Fibroblast of skin of right biceps (primary cell): Measurements from ENCODE around the gene PSMD9.
"Not testable (repeated sequence)": the region's sequence is repeated elsewhere in the genome, so short reads cannot be mapped to it uniquely, and the experiment has no call there.

Source experiments
- DNase-seq: peaks from one replicate; pipeline ENCODE4 v3.0.0-alpha.2; 2013

The PSMD9 gene

DNA sequence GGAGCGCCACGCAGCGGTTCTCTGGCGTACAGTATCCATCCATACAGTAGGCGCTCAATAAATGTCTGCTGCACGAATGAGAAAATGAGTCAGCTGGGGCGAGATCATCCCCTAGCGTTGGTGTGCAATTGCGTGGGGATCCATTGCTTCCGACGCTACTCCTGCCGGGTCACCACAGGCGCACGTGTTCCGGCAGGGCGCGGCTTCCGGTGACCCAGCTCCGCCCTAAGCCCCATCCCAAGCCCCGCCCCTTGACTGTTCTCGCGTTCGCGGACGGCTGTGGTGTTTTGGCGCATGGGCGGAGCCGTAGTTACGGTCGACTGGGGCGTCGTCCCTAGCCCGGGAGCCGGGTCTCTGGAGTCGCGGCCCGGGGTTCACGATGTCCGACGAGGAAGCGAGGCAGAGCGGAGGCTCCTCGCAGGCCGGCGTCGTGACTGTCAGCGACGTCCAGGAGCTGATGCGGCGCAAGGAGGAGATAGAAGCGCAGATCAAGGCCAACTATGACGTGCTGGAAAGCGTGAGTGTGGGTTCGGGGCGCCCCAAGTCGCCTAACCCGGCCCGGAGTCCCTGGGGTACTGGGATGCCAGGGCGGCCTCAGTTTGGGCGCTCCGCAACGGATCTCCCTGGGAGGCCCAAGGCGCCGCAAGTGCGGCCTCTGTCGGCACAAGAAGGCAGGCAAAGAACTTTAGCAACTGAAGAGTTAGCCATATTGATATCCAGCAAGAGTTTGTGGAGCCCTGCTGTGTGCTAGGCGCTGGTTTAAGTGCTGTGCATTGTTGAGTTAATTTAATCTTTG is at the start of gene PSMD9:
Gene PSMD9 (plus strand): TSS at position 313 of the 796 bp plus-strand sequence. CDS start 67 bp downstream, at position 380.
- DNase-seq, result peak; percentile 98

DNA sequence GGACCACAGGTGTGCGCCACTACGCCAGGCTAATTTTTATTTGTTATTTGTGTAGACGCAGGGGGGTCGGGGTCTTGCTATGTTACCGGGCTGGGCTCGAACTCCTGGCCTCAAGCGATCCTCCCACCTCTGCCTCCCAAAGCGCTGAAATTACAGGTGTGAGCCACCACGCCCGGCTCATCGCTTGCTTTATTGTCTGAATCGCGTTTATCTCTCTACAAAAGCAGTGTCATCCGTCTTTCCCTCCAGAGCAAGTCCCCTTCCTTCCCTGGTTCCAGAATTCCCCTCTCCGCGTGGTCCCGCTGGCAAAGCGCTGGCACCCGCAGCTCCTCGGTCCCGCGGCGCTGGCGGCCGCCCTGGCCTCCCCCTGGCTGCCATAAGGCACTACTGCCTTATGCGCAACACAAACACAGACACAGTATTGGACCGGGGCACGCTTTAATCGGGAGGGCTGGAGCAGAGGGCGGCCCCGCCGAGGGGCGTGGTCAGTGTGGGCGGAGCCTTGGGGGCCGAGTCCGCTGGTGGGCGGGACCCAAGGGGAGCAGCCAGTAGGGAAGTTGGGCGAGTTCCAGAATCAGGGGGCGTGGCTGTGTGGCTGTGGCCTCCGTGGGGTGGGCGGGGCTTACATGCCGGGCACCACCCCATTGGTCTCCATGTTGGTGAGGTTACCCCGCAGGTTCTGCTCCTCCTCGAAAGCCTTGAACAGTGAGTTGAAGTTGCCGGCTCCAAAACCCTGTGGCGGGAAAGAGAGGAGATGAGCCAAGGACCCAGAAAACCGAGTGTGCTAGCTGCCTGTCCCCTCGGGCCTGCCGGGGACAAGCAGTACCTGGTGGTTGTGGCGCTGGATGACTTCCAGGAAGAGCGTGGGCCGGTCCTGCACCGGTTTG is 49.2 kb upstream of the PSMD9 start:
- DNase-seq, result peak; percentile 97

DNA sequence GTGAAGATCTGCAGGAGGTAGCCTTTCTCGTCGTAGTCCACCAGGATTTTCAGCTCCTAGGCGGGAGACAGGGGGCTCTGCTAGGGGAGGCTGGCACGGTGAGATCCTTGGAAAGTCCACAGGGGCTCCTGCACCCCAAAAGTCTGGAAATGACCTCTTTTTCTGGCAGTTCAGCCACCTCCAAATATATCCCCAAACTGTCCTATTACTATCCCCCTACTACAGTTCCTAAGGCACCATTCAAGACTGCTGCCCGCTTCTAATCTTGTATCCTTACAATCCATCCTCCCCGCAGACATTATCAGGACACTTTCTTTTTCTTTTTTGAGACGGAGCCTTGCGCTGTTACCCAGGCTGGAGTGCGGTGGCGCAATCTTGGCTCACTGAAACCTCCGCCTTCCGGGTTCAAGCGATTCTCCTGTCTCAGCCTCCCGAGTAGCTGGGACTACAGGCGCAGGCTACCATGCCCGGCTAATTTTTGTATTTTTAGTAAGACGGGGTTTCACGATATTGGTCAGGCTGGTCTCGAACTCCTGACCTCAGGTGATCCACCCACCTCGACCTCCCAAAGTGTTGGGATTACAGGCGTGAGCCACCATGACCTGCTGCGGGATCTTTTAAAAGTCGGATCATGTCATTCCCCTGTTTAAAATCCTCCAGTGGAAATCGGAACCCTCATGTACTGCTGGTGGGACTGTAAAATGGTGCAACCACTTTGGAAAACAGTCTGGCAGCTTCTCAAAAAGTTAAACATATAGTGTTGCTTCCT is 48.4 kb upstream of the PSMD9 start:
- DNase-seq, result no peak

GRCh38 chr12:121843236-121843982 is 45.2 kb upstream of the PSMD9 start:
- DNase-seq, result no peak

DNA sequence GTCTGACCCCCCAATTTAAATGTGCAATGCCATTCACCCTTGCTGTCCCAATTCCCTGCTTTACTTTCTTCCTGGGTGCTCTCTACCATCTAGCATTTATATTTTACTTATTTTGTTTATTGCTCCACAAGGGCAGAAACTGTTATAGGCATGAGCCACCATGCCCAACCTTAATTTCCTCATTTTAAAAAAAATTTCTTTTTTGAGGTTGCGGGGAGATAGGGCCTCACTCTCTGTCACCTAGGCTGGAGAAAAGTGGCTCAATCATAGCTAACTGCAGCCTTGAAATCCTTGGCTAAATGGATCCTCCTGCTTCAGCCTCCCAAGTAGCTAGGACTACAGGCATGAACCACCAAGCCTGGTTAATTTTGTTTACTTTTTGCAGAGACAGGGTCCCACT is 42.9 kb upstream of the PSMD9 start:
- DNase-seq, result no peak

- DNase-seq, result no peak
These were observed 39.4 kb upstream of the PSMD9 start for GRCh38 chr12:121849211-121849610.

DNA sequence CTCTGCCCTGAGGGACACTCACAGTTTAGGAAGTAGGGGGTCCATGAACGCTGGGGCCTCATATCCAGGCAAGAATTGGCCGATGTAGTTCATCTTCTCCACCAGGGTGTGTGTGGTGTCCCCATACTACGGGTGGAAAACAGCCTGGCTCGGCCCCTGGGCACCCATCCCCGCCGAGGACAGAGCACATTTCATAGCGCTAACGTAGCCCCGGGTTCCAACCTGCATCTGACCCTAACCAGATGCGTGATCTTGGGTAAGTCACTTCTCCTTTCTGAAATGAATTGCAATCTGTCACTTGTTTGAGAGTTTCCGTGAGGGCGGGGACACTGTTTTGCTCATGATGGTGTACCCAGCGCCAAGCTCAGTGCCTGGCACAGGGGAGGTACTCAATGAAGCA is 38.9 kb upstream of the PSMD9 start:
- no peak for DNase-seq

- DNase-seq, result not testable (repeated sequence)
These were observed 36.2 kb upstream of the PSMD9 start for GRCh38 chr12:121852392-121852791.

GRCh38 chr12:121857322-121858246 is 31.0 kb upstream of the PSMD9 start:
- peak; percentile 8 for DNase-seq

DNA sequence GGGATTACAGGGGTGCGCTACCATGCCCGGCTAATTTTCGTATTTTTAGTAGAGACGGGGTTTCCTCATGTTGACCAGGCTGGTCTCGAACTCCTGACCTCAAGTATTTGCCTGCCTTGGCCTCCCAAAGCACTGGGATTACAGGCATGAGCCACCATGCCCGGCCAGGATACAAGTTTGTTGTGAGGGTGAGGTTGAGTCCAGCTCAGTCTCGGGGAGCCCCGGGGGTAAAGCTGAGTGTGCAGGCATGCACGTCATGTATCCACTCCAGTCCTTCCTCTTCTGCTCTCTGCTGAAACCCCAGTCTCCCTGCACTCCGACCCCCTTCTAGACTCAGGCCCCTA is 30.3 kb upstream of the PSMD9 start:
- DNase-seq, result no peak

DNA sequence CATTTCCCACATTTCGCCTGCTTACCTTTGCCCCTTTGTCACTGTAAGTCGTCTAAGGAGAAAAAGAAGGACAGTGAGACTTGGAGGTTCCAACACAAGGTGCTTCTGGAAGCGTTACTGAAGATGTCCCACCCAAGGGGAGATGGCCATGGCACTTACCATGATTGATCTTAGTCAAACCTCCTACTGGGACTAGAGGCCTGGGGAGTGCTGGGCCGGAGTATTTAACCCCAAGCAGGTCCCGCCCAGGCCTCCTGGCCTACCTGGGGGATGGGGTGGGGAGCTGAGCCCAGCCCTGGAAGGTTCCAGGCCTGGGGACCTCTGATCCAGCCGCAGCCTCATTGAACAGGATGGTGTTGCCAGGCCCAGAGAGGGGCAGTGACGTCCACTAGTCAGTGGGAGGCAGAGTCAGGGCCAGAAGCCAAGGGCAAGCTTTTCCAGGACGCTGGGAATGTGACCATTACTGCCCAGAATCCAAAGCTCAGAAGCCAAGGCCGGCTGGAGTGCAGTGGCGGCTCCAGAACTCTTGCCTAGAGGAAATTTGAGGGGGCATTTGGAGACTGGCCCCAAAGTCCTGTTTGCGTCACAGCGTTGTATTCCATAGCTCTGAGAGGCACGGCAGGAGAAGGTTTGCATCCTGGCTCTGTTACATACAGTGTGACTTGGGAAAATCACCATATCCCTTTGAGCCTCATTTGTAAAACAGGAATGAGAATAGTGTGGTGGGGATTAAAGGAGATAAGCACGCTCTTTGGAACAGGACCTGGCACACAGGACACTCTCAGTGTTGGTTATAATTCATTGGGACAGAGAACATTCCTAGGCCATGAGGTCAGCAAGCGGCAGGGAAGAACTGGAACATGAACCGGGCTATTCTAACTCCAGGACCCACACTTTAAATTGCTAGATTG is 29.7 kb upstream of the PSMD9 start, which contains the start of gene HPD:
Gene HPD (minus strand): TSS at position 198 of the 911 bp plus-strand sequence. CDS start 36 bp downstream, at position 162.
- DNase-seq, result peak; percentile 81

- DNase-seq, result no peak
These were observed 28.3 kb upstream of the PSMD9 start for GRCh38 chr12:121860257-121860656.

- not testable (repeated sequence) for DNase-seq
These were observed 27.9 kb upstream of the PSMD9 start for GRCh38 chr12:121860699-121861098.

GRCh38 chr12:121861636-121862254 is 26.8 kb upstream of the PSMD9 start:
- DNase-seq, result peak; percentile 19

GRCh38 chr12:121866331-121866730 is 22.3 kb upstream of the PSMD9 start:
- DNase-seq, result peak; percentile 23

DNA sequence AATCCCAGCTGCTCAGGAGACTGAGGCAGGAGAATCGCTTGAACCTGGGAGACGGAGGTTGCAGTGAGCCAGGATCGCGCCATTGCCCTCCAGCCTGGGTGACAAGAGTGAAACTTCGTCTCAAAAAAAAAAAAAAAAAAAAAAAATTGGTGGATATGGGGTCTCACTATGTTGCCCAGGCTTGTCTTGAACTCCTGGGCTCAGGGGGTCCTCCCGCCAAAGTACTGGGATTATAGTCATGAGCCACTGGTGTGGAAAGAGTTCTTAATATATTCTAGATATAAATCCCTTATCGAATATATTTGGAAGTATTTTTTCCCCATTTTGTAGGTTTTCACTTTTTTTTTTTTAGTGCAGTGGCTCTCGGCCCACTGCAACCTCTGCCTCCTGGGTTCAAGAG is 19.4 kb upstream of the PSMD9 start:
- DNase-seq, result not testable (repeated sequence)

GRCh38 chr12:121871467-121871866 is 17.1 kb upstream of the PSMD9 start:
- no peak for DNase-seq

DNA sequence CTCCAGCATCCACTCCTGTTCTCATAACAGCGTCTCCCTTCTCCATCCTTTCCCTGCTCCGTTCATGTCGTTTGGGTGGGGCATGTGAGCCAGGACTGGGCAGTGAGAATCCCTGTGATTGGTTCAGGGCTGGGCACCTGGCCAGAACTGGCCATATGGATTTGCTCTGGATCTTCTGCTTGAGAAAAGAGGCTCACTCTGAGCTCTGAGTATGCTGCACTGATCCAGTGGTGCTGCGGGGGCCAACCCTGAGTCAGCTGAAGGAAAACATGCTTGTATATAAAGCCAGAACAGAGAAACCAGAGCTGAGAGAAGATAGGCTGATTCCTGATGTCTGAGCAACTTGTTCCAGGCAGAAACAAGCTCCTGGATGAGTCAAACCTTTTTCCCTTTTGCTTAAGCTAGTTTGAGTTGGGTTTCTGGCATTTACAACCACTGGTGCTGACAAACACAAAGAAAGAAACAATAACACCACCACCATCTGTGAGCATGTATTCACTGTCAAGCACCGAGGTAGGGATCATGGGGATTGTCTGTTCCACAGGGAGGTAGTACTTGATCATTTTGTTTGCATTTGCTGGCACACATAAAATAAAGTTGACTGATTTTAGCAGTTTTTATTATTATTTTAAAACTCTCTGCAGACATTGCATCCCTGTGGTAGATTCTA is 15.9 kb upstream of the PSMD9 start:
- peak; percentile 91 for DNase-seq

DNA sequence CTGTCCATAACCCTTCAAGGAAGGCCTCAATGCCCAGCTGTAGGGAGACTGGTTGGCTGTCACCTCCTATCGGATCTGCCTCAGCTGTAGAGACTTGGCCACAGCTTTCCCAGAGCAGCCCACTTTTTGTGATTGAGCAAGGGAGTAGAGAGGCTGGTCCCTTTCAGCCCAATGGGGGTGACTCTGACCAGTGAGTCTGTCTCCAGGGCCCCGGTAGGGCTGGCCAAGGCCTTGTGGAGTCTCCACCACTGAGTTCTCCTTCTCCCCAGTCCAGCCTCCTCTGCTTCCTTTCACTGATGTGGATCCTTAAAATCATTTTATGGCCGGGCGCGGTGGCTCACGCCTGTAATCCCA is 15.4 kb upstream of the PSMD9 start:
- DNase-seq, result no peak
